Stimulated activated memory B cell treated with anti-CD40 and anti-IgM and Interleukin-4, amounts not matched to agents 10 μg/mL and 1 μg/mL and 100 μg/mL, for 72 hours (primary cell): ENCODE results near the gene PLOD1.
"Not testable (repeated sequence)": the region's sequence is repeated elsewhere in the genome, so short reads cannot be mapped to it uniquely, and the experiment has no call there.

Experiments
- ATAC-seq: fragments of 150-1000 bp; cut with Tn5 transposase; 2 replicates; pipeline ENCODE4 v1.10.0; 2021
- H3K27ac Mint-ChIP-seq: one replicate; pipeline ENCODE4 v1.8.0; 2022; ENCODE audit warnings: mild to moderate bottlenecking, mixed read lengths
- H3K27me3 Mint-ChIP-seq: one replicate; pipeline ENCODE4 v1.8.0; 2022; ENCODE audit warnings: mixed read lengths
- H3K36me3 Mint-ChIP-seq: one replicate; pipeline ENCODE4 v1.8.0; 2022; ENCODE audit warnings: mixed read lengths
- H3K4me1 Mint-ChIP-seq: one replicate; pipeline ENCODE4 v1.8.0; 2022; ENCODE audit warnings: mixed read lengths
- H3K4me3 Mint-ChIP-seq: one replicate; pipeline ENCODE4 v1.8.0; 2022; ENCODE audit warnings: mild to moderate bottlenecking, moderate library complexity, mixed read lengths
- H3K9me3 Mint-ChIP-seq: one replicate; pipeline ENCODE4 v1.8.0; 2022; ENCODE audit warnings: mixed read lengths

Gene PLOD1

DNA sequence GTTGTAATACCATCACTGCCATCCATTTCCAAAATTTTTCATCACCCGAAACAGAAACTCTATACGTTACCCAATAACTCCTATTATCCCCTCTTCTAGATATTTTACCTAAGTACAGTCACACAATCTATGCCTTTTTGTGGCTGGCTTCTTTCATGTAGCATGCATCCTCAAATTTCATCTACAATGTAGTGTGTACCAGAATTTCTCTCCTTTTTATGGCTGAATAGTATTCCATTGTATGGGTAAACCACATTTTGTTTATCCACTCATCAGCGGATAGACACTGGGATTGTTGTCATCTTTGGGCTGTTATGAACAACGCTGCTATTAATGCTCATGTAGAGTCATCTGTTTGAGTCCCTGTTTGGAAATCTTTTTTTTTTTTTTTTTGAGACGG lies 29.5 kb upstream of the PLOD1 start:
- Mint-ChIP-seq H3K4me1 (peaks cover 26% of the 10 kb centered on the region), H3K4me3 (no peak overlapping the region), H3K9me3 (no peaks in the 10 kb centered on the region), H3K36me3 (no peaks in the 10 kb centered on the region), H3K27ac (no peak overlapping the region), H3K27me3 (peaks cover 1% of the 10 kb centered on the region)
- no peak for ATAC-seq

GRCh38 chr1:11906870-11907269 lies 27.6 kb upstream of the PLOD1 start:
- Mint-ChIP-seq H3K36me3 (no peaks in the 10 kb centered on the region), H3K27ac (no peak overlapping the region), H3K4me1 (peaks cover 26% of the 10 kb centered on the region), H3K9me3 (no peaks in the 10 kb centered on the region), H3K4me3 (no peak overlapping the region), H3K27me3 (no peaks in the 10 kb centered on the region)
- ATAC-seq = no peak

DNA sequence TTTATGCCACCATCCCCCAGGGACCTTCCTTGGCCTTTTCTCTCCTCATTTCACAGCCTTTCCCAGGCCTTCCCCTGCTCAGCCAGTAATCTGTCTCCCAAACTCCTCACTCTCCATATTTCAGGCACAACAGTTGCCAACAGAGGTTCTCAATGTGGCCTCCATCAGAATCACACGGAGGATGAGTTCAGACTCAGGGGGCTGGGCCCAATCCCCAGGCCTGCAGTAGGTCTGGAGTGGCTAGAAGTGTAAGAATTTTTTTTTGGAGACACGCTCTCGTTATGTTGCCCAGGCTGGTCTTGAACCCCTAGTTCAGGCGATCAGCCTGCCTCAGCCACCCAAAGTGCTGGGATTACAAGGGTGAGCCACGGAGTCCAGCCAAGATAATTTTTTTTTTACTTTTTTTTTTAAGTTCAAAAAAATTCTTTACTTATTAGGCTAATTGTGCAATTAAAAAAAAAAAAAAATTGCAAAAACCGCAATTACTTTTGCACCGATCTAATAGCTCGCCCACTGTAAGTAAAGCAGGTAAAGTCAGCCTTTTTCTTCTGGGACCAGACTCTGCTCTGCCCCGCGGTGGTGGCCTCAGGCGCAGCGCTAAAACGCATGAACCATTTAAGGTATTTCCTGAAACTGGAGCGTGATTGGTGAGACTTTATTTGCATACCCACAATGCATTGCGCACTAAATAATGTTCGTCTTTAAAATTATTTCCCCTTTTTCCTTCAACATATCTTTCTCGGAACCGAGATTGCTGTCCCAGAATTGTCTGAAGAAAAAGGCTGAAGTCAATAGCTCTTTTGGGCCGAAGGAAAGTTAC lies 27.0 kb upstream of the PLOD1 start:
- no peaks in the 10 kb centered on the region for H3K36me3 Mint-ChIP-seq
- H3K27me3 Mint-ChIP-seq = no peaks in the 10 kb centered on the region
- no peaks in the 10 kb centered on the region for H3K9me3 Mint-ChIP-seq
- ATAC-seq = peak; percentile 77
- peaks cover 26% of the 10 kb centered on the region for H3K4me1 Mint-ChIP-seq
- H3K27ac Mint-ChIP-seq = peak overlapping the region; percentile 99
- peak overlapping the region; percentile 97 for H3K4me3 Mint-ChIP-seq

DNA sequence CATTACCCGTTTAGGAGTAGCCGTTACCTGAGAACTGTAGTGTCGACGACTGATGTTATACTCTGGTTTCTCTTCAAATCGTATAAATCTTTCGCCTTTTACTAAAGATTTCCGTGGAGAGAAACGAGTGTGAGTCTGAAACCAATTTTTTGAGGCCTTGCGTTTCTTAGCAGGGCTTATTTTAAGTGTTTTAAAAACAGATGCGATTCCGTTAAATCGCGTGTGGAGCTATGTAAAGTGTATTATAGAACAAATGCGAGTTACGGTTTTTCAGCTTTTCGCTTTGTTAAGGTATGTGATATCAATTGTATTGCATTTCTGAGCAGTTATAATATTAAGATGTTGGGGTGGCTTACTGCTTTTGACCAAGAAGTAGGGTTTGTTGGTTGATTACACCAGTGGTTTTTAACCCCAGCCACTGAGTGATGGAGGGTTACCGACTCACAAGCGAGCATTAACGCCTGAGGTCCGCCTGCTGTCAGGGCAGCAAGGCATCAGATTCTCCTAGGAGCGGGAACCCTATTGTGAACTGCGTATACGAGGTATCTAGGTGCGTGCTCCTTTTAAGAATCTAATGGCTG lies 26.3 kb upstream of the PLOD1 start:
- Mint-ChIP-seq H3K4me1 (peaks cover 26% of the 10 kb centered on the region), H3K27me3 (no peaks in the 10 kb centered on the region), H3K36me3 (no peaks in the 10 kb centered on the region), H3K4me3 (peak overlapping the region; percentile 97), H3K27ac (peak overlapping the region; percentile 99), H3K9me3 (no peaks in the 10 kb centered on the region)
- ATAC-seq = peak; percentile 80

GRCh38 chr1:11910914-11911228 lies 23.6 kb upstream of the PLOD1 start:
- H3K4me3 Mint-ChIP-seq, ATAC-seq, H3K36me3 Mint-ChIP-seq, H3K9me3 Mint-ChIP-seq, H3K27ac Mint-ChIP-seq, H3K27me3 Mint-ChIP-seq: not testable (repeated sequence)
- peaks cover 29% of the 10 kb centered on the region for H3K4me1 Mint-ChIP-seq

GRCh38 chr1:11912000-11912399 lies 22.5 kb upstream of the PLOD1 start:
- Mint-ChIP-seq H3K36me3 (peaks cover 5% of the 10 kb centered on the region), H3K27ac (no peak overlapping the region), H3K4me3 (no peak overlapping the region), H3K9me3 (no peaks in the 10 kb centered on the region), H3K4me1 (peaks cover 24% of the 10 kb centered on the region), H3K27me3 (no peaks in the 10 kb centered on the region)
- no peak for ATAC-seq

DNA sequence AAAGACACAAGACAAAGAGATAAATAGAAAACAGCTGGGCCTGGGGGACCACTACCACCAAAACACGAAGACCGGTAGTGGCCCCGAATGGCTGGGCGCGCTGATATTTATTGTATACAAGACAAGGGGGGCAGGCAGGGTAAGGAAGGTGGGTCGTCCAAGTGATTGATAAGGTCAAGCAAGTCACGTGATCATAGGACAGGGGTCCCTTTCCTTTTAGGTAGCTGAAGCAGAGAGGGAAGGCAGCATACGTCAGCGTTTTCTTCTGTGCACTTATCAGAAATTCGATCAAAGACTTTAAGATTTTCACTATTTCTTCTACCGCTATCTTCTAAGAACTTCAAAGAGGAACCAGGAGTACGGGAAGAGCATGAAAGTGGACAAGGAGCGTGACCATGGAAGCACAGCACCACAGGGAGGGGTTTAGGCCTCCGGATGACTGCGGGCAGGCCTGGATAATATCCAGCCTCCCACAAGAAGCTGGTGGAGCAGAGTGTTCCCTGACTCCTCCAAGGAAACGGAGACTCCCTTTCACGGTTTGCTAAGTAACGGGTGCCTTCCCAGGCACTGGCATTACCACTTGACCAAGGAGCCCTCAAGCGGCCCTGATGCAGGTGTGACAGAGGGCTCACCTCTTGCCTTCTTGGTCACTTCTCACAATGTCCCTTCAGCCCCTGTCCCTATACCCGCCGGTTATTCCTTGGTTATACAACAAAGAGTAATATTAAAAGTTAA lies 21.9 kb upstream of the PLOD1 start:
- peaks cover 18% of the 10 kb centered on the region for H3K4me1 Mint-ChIP-seq
- not testable (repeated sequence) for H3K9me3 Mint-ChIP-seq, H3K36me3 Mint-ChIP-seq, H3K4me3 Mint-ChIP-seq, ATAC-seq, H3K27ac Mint-ChIP-seq, H3K27me3 Mint-ChIP-seq

DNA sequence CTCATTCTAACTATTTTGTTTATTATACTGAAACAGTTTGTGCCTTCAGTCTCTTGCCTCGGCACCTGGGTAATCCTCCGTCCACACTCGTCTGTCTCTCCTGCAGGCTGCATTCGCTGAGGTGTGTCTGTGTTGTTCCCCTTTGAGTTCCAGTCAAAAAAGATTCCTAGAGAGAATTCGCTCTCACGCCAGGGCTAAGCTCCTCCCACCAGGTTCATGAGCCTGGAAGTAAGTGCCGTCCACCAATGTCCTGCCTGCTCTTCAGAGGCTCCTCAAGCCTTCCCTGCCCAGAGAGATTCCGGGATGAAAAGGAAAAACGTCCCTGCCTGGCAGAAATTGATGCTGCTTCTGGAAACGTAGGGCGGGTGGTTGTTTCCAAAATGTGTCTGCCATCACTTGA lies 21.2 kb upstream of the PLOD1 start:
- ATAC-seq = no peak
- no peaks in the 10 kb centered on the region for H3K27me3 Mint-ChIP-seq
- H3K4me3 Mint-ChIP-seq = no peak overlapping the region
- peaks cover 14% of the 10 kb centered on the region for H3K4me1 Mint-ChIP-seq
- no peaks in the 10 kb centered on the region for H3K9me3 Mint-ChIP-seq
- no peak overlapping the region for H3K27ac Mint-ChIP-seq
- H3K36me3 Mint-ChIP-seq = peaks cover 5% of the 10 kb centered on the region

DNA sequence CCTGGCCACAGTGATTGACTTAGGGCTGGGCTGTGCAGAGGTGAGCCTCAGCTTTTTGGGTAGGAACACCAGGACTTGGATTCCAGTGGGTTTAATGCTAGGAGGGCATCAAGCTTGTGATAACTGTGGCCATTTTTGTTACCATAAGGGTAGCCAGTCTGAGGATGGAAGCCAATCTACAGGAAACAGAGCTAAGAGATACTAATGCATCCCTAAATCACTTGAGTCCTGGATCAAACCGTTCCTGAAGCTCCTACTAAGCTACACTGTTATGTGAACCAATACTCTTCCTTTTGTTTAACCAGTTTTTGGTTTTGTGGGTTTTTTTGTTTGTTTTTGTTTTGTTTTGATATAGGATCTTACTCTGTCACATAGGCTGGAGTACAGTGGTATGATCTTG lies 20.5 kb upstream of the PLOD1 start:
- H3K27me3 Mint-ChIP-seq = no peaks in the 10 kb centered on the region
- H3K36me3 Mint-ChIP-seq = peaks cover 6% of the 10 kb centered on the region
- H3K4me1 Mint-ChIP-seq = peaks cover 9% of the 10 kb centered on the region
- H3K27ac Mint-ChIP-seq = peak overlapping the region; percentile 62
- no peaks in the 10 kb centered on the region for H3K9me3 Mint-ChIP-seq
- no peak for ATAC-seq
- H3K4me3 Mint-ChIP-seq = no peak overlapping the region

GRCh38 chr1:11918799-11919519 lies 15.6 kb upstream of the PLOD1 start:
- H3K27ac Mint-ChIP-seq = no peak overlapping the region
- peaks cover 46% of the 10 kb centered on the region for H3K36me3 Mint-ChIP-seq
- no peak overlapping the region for H3K4me3 Mint-ChIP-seq
- peaks cover 44% of the 10 kb centered on the region for H3K4me1 Mint-ChIP-seq
- ATAC-seq = no peak
- no peaks in the 10 kb centered on the region for H3K27me3 Mint-ChIP-seq
- no peaks in the 10 kb centered on the region for H3K9me3 Mint-ChIP-seq

- H3K27me3 Mint-ChIP-seq = no peaks in the 10 kb centered on the region
- peaks cover 52% of the 10 kb centered on the region for H3K36me3 Mint-ChIP-seq
- H3K4me1 Mint-ChIP-seq = peaks cover 51% of the 10 kb centered on the region
- H3K4me3 Mint-ChIP-seq = no peak overlapping the region
- no peaks in the 10 kb centered on the region for H3K9me3 Mint-ChIP-seq
- ATAC-seq = no peak
- H3K27ac Mint-ChIP-seq = no peak overlapping the region
Measured at GRCh38 chr1:11919621-11920020, 14.9 kb upstream of the PLOD1 start.

GRCh38 chr1:11920239-11920903 lies 14.1 kb upstream of the PLOD1 start:
- ATAC-seq = no peak
- Mint-ChIP-seq H3K9me3 (no peaks in the 10 kb centered on the region), H3K36me3 (peaks cover 59% of the 10 kb centered on the region), H3K27me3 (no peaks in the 10 kb centered on the region), H3K27ac (no peak overlapping the region), H3K4me1 (peaks cover 52% of the 10 kb centered on the region), H3K4me3 (no peak overlapping the region)

GRCh38 chr1:11921022-11921421 lies 13.5 kb upstream of the PLOD1 start:
- H3K36me3 Mint-ChIP-seq = peaks cover 59% of the 10 kb centered on the region
- ATAC-seq = no peak
- H3K27me3 Mint-ChIP-seq = no peaks in the 10 kb centered on the region
- no peak overlapping the region for H3K4me3 Mint-ChIP-seq
- H3K4me1 Mint-ChIP-seq = peaks cover 50% of the 10 kb centered on the region
- H3K9me3 Mint-ChIP-seq = no peaks in the 10 kb centered on the region
- no peak overlapping the region for H3K27ac Mint-ChIP-seq

DNA sequence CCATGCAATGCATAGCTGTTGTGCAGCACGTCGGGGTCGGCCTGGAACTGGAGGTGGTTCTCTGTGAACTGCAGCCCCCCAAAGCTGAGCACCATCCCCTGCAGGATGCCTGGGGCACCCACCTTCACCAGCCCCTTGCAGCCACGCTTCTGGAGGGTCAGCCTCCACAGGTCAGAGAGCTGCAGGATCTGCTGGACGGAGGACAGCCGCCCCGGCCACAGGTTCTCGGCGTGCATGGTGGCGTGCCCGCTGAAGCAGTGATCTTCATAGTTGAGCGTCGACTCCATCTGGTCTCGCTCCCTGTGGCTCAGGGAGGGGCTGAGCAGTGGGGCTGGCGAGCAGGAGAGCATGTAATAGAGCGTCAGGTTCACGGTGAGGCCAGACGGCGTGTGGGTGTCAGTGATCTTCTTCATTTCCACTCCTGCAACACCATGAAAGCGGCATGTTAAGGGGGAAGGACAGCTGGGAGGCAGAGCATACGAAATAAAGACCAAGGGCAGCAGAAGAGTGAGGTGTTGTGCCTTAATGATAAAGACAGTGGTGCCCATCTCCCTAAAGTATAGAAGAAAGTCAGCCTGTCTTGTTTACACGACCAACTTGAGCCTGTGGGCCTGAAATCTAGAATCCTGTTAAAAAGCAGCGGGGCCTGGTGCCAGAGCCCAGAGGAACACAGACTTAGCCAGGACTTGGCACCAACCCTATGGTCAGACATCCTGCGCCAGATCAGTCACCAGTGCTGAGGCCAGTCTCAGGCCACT lies 11.3 kb upstream of the PLOD1 start:
- no peak for ATAC-seq
- no peaks in the 10 kb centered on the region for H3K9me3 Mint-ChIP-seq
- H3K27me3 Mint-ChIP-seq = no peaks in the 10 kb centered on the region
- H3K4me3 Mint-ChIP-seq = peak overlapping the region; percentile 88
- peaks cover 54% of the 10 kb centered on the region for H3K36me3 Mint-ChIP-seq
- peaks cover 58% of the 10 kb centered on the region for H3K4me1 Mint-ChIP-seq
- peak overlapping the region; percentile 85 for H3K27ac Mint-ChIP-seq
